Cerebellar nuclear complex (tissue), 1 donor: ENCODE results near the gene KRT5.
"Not testable (repeated sequence)": the region's sequence is repeated elsewhere in the genome, so short reads cannot be mapped to it uniquely, and the experiment has no call there.

Experiments used
- DNase-seq, 2 experiments: peaks; one replicate each; lab custom pipeline; 2025; lab: John Stamatoyannopoulos, UW

KRT5 gene

DNA sequence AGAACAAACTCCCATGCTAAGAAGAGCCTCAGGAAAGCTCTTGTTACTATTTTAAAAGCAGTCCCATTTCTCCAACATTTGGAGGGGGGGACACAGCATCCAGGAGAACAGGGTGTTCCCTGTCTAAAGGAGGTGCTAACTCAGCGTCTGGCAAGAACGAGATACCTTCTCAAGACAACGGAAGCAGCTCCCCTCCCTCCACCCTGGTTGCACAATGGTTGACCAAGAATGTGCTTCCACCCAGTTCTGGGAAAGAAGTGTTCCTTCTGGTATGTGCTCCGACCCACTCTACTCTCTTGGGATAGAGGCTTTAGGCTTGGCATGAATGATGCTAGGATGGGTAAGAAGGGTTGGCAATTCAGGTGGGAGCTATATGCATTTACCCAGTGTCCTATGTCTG, 25.7 kb downstream of the KRT5 start:
- DNase-seq: no peak

- no peak for DNase-seq
These were observed 26.1 kb downstream of the KRT5 start for GRCh38 chr12:52494100-52494499.

- no peak for DNase-seq
These were observed 27.0 kb downstream of the KRT5 start, which contains the start of gene KRT6A for GRCh38 chr12:52493172-52493571. Gene KRT6A, minus strand, starts transcription at chr12:52493257. Its CDS starts 69 bp downstream, at chr12:52493188.

DNA sequence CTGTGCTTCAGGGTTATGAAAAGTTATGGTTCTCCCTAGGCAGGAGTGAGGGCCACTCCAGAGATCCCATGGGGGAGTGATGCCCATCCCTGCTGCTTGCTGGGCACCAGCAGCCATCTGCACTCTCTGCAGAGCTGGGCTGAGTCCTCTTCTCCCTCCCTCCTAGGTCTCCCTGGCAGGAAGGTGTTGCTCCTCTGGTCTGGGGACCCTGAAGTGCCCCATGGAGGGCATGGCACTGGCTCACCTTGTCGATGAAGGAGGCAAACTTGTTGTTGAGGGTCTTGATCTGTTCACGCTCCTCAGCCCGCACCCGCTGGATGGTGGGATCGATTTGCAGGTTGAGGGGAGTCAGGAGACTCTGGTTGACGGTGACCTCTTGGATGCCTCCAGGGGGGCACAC, 27.8 kb downstream of the KRT5 start:
- not testable (repeated sequence) for DNase-seq

GRCh38 chr12:52491495-52491894, 28.7 kb downstream of the KRT5 start:
- not testable (repeated sequence) for DNase-seq

DNA sequence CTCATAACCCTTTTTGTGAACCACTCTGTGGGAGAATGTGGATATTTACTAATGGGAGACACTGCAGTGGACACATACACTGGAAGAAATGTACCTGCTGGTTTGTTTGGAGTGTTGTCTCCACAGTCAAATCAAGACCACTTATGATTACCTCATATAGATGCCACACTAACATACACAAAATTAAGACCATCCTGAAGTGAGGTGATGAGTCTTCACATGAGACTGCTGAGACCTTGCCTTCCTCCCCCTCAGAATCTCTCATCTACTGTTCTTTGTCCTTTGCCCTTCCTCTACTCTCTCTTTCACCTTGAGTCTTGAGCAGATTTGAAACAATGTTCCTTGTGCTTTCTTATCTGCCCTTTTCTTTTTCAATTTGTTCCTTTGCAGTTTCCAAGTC, 31.5 kb downstream of the KRT5 start:
- no peak for DNase-seq

GRCh38 chr12:52487744-52488443, 32.3 kb downstream of the KRT5 start:
- DNase-seq: not testable (repeated sequence)

DNA sequence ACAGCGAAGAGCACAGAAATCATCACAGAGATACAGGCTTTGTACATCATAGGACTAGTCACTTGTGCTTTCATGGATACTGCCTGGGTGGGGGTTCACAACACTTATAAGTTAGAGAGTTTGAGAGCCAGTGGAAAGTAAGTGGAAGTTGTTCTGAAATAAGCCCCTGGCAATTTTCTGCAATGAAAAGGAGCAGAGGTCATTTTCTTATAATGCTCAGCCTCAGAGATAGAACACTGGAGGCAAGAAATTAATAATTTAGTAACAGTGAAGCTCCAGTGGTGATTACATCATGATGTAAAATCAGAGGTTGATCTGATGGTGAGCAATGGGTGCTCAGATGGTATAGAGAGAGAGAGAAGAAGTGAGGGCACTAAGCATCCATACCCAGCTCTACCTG, 33.0 kb downstream of the KRT5 start:
- DNase-seq: no peak

DNA sequence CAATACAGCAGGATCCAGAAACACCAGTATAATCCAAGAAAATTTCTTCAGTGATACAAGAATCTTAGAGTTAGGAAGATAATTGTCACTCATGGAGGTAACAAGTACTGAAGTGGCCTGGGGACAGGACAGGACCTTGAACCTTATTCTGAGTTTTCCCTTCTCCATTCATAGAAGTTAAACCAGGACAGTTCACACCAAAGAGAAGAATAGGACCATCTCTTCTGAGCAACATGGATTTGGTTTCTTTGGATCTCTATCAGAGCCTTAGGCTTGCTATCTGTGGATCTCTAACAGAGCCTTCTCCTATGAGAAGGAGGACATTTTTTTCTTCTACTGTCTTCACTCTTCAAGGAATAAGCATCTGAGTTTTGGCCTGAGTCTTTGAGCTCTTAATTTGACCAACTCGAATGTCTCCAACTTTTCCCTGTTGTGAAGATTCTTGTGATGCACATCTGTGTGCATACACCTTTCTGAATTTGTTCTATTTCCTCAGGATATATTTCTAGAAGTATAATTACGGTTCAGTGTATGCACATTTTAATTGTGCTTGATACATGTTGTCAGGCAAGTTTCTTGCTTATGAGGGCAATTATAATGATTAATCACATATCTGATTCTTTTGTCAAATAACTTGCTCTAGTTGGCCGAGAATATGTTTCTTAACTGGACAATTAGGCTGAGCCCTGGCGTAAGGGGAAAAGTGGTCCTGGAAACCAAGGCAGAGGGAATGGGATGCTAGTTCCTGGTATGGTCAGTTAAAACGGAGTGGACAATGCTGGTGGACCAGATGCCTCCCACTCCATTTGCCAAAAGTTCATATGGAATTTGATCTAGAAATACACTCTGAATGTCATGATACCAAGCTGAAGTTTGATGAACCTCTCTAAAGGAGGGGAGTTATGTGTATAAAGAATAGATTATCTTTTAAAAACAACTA, 33.8 kb downstream of the KRT5 start:
- no peak for DNase-seq

DNA sequence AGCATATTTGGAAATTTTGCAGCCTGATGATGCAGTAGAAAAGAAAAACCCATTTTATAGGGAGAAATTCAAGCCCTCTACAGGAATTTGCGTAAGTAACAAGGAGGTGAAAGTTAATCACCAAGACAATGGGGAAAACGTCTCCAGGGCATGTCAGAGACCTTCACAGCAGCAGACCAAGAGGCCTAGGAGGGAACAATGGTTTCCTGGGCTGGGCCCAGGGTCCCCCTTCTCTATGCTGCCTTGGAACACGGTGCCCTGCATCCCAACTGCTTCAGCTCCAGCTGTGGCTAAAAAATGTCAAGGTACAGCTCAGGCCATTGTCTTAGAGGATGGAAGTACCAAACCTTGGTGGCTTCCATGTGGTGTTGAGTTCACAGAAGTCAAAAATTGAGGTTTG, 40.1 kb downstream of the KRT5 start:
- DNase-seq: no peak

DNA sequence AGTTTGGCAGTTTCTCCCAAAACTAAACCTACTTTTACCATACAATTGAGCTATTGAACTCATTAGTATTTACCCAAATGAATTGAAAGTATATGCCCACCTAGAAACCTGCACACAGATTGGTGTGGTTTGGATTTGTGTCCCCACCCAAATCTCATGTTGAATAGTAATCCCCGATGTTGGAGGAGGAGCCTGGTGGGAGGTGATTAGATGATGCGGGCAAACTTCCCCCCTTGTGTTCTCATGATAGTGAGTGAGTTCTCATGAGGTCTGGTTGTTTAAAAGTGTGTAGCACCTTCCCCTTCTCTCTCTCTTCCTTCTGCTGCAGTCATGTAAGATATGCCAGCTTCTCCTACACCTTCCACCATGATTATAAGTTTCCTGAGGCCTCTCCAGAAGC, 42.5 kb downstream of the KRT5 start:
- no peak for DNase-seq

GRCh38 chr12:52474212-52474611, 46.0 kb downstream of the KRT5 start:
- no peak for DNase-seq

DNA sequence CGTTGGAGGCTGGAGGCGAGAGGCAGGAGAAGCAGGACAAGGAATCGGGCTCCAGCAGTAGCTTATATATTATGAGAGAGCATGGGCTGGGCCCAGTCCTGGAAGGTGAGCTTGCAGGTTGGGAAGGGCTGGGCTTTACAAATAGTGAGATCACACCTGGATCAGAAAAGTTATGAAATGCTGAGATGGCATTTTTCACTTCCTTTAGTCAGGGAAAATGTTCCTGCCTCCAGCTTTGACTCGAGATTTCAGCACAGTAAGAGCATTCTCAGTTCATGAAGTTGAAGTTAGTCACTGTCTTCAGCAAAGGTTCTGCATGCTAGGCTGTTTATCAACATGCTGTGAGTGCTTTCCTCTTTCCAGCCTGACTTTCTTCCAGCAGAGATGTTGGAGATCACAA, 46.4 kb downstream of the KRT5 start, which contains the start of gene KRT6C:
Gene KRT6C (minus strand): TSS at position 38 of the 400 bp plus-strand sequence. CDS start 68 bp downstream, outside the sequence.
- DNase-seq: no peak

GRCh38 chr12:52469853-52470252, 50.3 kb downstream of the KRT5 start:
- DNase-seq: no peak

- no peak for DNase-seq
These were observed 55.3 kb downstream of the KRT5 start for GRCh38 chr12:52464897-52465296.
